Vagina (tissue), 2 donors: ENCODE measurements around the gene ACTL7A.

Experiments
- CTCF ChIP-seq, 3 experiments: fragments of 450-650 bp in 2 of 3; fragments of 200-600 bp in 1 of 3; sonication (generic) in 1 of 3; IDR thresholded peaks; one replicate each; pipeline ENCODE4 v1.5.1; 2017 to 2019; ENCODE audit warnings: antibody characterized with exemption in 3 of 3, mild to moderate bottlenecking in 2 of 3, moderate library complexity in 2 of 3
- POLR2A ChIP-seq, 2 donors: fragments of 450-650 bp; IDR thresholded peaks; one replicate each; pipeline ENCODE4 v1.6.1; 2017; ENCODE audit warnings: antibody characterized with exemption in 2 of 2, mild to moderate bottlenecking in 2 of 2, moderate library complexity in 2 of 2
- POLR2AphosphoS5 ChIP-seq, 2 donors: sonication (generic); formaldehyde crosslinking; IDR thresholded peaks; one replicate each; pipeline ENCODE4 v1.9.0; 2017; ENCODE audit warnings: antibody characterized with exemption in 2 of 2, mild to moderate bottlenecking in 2 of 2, low read depth in 1 of 2; ENCODE audit not compliant: insufficient read depth in 1 of 2

- TF ChIP-seq CTCF (IDR thresholded peaks at IDR 0.05) (no peak), POLR2A (IDR thresholded peaks at IDR 0.05) (no peak), POLR2AphosphoS5 (IDR thresholded peaks at IDR 0.05; ENCODE audit: insufficient read depth in 1 of 2, low read depth in 1 of 2) (no peak)
Measured at GRCh38 chr9:108855888-108856287, 6.2 kb upstream of the ACTL7A start, which contains the start of gene ACTL7B.
